Neural cell (in vitro differentiated cells): ENCODE data around the gene SELENOO. TPM values are rescaled to one million over a fixed set of nuclear protein-coding genes. Genes with fewer than 3 reads are reported as not detected.

Experiments used
- H2AFZ ChIP-seq: fragments of 200-600, 300-800 bp; sonication (generic), shearing (Covaris generic); 2 replicates; pipeline ENCODE4 v1.6.0; 2014; ENCODE audit warnings: low read depth, mild to moderate bottlenecking, antibody characterized with exemption, low read length, moderate library complexity
- H3F3A ChIP-seq: fragments of 200-600 bp; shearing (Covaris generic); 2 replicates; pipeline ENCODE4 v1.6.1; 2016; ENCODE audit warnings: mild to moderate bottlenecking, moderate library complexity, mixed read lengths, antibody characterized with exemption, low read length; ENCODE audit not compliant: insufficient read depth, poor library complexity, severe bottlenecking
- H3K27ac ChIP-seq: fragments of 200-600, 300-800 bp; sonication (generic), shearing (Covaris generic); 2 replicates; pipeline ENCODE4 v1.5.1; 2014; ENCODE audit warnings: mild to moderate bottlenecking, low read length, moderate library complexity
- H3K27me3 ChIP-seq: fragments of 300-800, 200-600 bp; sonication (generic), shearing (Covaris generic); 2 replicates; pipeline ENCODE4 v1.6.0; 2014; ENCODE audit warnings: mild to moderate bottlenecking, low read depth, low read length, moderate library complexity; ENCODE audit not compliant: insufficient read depth
- H3K36me3 ChIP-seq: fragments of 300-800, 200-600 bp; sonication (generic), shearing (Covaris generic); 2 replicates; pipeline ENCODE4 v1.5.1; 2014; ENCODE audit warnings: mild to moderate bottlenecking, antibody characterized with exemption, low read length, moderate library complexity; ENCODE audit not compliant: insufficient read depth
- H3K4me2 ChIP-seq: fragments of 300-800, 200-600 bp; sonication (generic), shearing (Covaris generic); 2 replicates; pipeline ENCODE4 v1.6.0; 2014; ENCODE audit warnings: mild to moderate bottlenecking, low read length
- H3K4me3 ChIP-seq: fragments of 300-800, 200-600 bp; sonication (generic), shearing (Covaris generic); 2 replicates; pipeline ENCODE4 v1.5.1; 2014; ENCODE audit warnings: mild to moderate bottlenecking, low read length, moderate library complexity
- H3K79me2 ChIP-seq: fragments of 200-600 bp; shearing (Covaris generic); replicated peaks from 2 replicates; pipeline ENCODE4 v1.6.0; 2014; ENCODE audit warnings: mild to moderate bottlenecking, low read length, moderate library complexity; ENCODE audit not compliant: insufficient read depth
- H3K9ac ChIP-seq: fragments of 300-800, 200-600 bp; sonication (generic), shearing (Covaris generic); 2 replicates; pipeline ENCODE4 v1.6.1; 2016; ENCODE audit warnings: mild to moderate bottlenecking, low read length, mixed read lengths
- H3K9me2 ChIP-seq: fragments of 200-600 bp; shearing (Covaris generic); 2 replicates; pipeline ENCODE4 v1.6.1; 2016; ENCODE audit warnings: mild to moderate bottlenecking, low read length, mixed read lengths; ENCODE audit not compliant: insufficient read depth
- H3K9me3 ChIP-seq: fragments of 200-600, 300-800 bp; sonication (generic), shearing (Covaris generic); 2 replicates; pipeline ENCODE4 v1.6.1; 2016; ENCODE audit warnings: mild to moderate bottlenecking, mixed run types, low read length, moderate library complexity, mixed read lengths
- H4K20me1 ChIP-seq: fragments of 200-600 bp; shearing (Covaris generic); 2 replicates; pipeline ENCODE4 v1.6.1; 2016; ENCODE audit warnings: mild to moderate bottlenecking, mixed run types; ENCODE audit not compliant: insufficient read depth
- CTCF ChIP-seq: fragments of 450-650 bp; IDR thresholded peaks from 2 replicates; pipeline ENCODE4 v1.5.1; 2014; ENCODE audit warnings: antibody characterized with exemption, mild to moderate bottlenecking, moderate library complexity; ENCODE audit not compliant: poor library complexity, severe bottlenecking
- EP300 ChIP-seq: fragments of 450-650 bp; conservative IDR thresholded peaks from 2 replicates; pipeline ENCODE4 v1.6.1; 2014; ENCODE audit warnings: antibody characterized with exemption, mild to moderate bottlenecking, moderate library complexity; ENCODE audit not compliant: poor library complexity, severe bottlenecking
- EZH2 ChIP-seq: fragments of 200-600, 300-800 bp; shearing (Covaris generic), sonication (generic); IDR thresholded peaks from 2 replicates; pipeline ENCODE4 v1.6.1; 2014; ENCODE audit warnings: antibody characterized with exemption, low read length, borderline replicate concordance, mild to moderate bottlenecking; ENCODE audit not compliant: insufficient read depth, poor library complexity, severe bottlenecking
- MXI1 ChIP-seq: fragments of 450-650 bp; conservative IDR thresholded peaks from 2 replicates; pipeline ENCODE4 v1.6.1; 2014; ENCODE audit warnings: antibody characterized with exemption, mild to moderate bottlenecking; ENCODE audit not compliant: poor library complexity, severe bottlenecking
- POLR2AphosphoS5 ChIP-seq: IDR thresholded peaks from 2 replicates; pipeline ENCODE4 v1.6.1; 2012
- RAD21 ChIP-seq: fragments of 450-650 bp; conservative IDR thresholded peaks from 2 replicates; pipeline ENCODE4 v1.6.1; 2014; ENCODE audit warnings: antibody characterized with exemption, mild to moderate bottlenecking, moderate library complexity
- REST ChIP-seq: IDR thresholded peaks from 2 replicates; pipeline ENCODE4 v1.6.1; 2012; ENCODE audit warnings: borderline replicate concordance
- SMC3 ChIP-seq: fragments of 450-650 bp; conservative IDR thresholded peaks from 2 replicates; pipeline ENCODE4 v1.6.1; 2014; ENCODE audit warnings: antibody characterized with exemption, mild to moderate bottlenecking, moderate library complexity; ENCODE audit not compliant: poor library complexity
- TAF1 ChIP-seq: IDR thresholded peaks from 2 replicates; pipeline ENCODE4 v1.6.1; 2012; ENCODE audit warnings: low read depth
- polyA minus RNA-seq: library from RNA; depleted of rRNA, polyadenylated mRNA; stranded (reverse); fragments of >200 nt; gene quantifications from 2 replicates; pipeline ENCODE4 v1.2.3, GENCODE V29; 2014
- polyA plus RNA-seq: library from polyadenylated mRNA; depleted of rRNA; stranded (reverse); fragments of >200 nt; gene quantifications from 2 replicates; pipeline ENCODE4 v1.2.3, GENCODE V29; 2014

The SELENOO gene
- 42.0 and 54.2 TPM in 2 replicates for polyA plus RNA-seq
- polyA minus RNA-seq, result 8.5 and 9.7 TPM in 2 replicates

- no peaks in the 10 kb centered on the region for H3K9me2 ChIP-seq
- peak within 1 kb of the TSS; percentile 81 for H3K9ac ChIP-seq
- peak within 1 kb of the TSS; percentile 86 for H3K4me3 ChIP-seq
- no peak within 1 kb of the TSS for H2AFZ ChIP-seq
- H3K27me3 ChIP-seq, result no peaks in the 10 kb centered on the region
- TF ChIP-seq TAF1, result no peak
- peak; percentile 18 for TF ChIP-seq RAD21
- peak; percentile 91 for TF ChIP-seq POLR2AphosphoS5
- TF ChIP-seq REST, result no peak
- TF ChIP-seq MXI1, result no peak
- TF ChIP-seq EZH2, result no peak
- TF ChIP-seq SMC3, result no peak
- no peak for TF ChIP-seq EP300
- no peak for TF ChIP-seq CTCF
- H3F3A ChIP-seq, result no peaks in the 10 kb centered on the region
- H3K79me2 ChIP-seq, result peaks cover 20% of the 10 kb centered on the region
- H3K36me3 ChIP-seq, result peaks cover 11% of the 10 kb centered on the region
- peaks cover 3% of the 10 kb centered on the region for H4K20me1 ChIP-seq
- no peaks in the 10 kb centered on the region for H3K9me3 ChIP-seq
- H3K4me2 ChIP-seq, result peak within 1 kb of the TSS; percentile 94
- H3K27ac ChIP-seq, result peak within 1 kb of the TSS; percentile 42
These were observed at the start of gene SELENOO for GRCh38 chr22:50200461-50201190. TSS of gene SELENOO (plus strand) at chr22:50201011. CDS start at chr22:50201037, 26 bp downstream.

- TF ChIP-seq REST, result no peak
- no peak for TF ChIP-seq RAD21
- TF ChIP-seq MXI1, result no peak
- no peak for TF ChIP-seq TAF1
- TF ChIP-seq EZH2, result no peak
- TF ChIP-seq SMC3, result no peak
- TF ChIP-seq EP300, result no peak
- TF ChIP-seq CTCF, result no peak
- no peak for TF ChIP-seq POLR2AphosphoS5
- H3K9me3 ChIP-seq, result no peaks in the 10 kb centered on the region
- no peaks in the 10 kb centered on the region for H3F3A ChIP-seq
- H3K4me2 ChIP-seq, result no peak overlapping the region
- no peaks in the 10 kb centered on the region for H4K20me1 ChIP-seq
- no peaks in the 10 kb centered on the region for H3K27me3 ChIP-seq
- no peak overlapping the region for H3K27ac ChIP-seq
- H2AFZ ChIP-seq, result no peak overlapping the region
- no peak overlapping the region for H3K4me3 ChIP-seq
- no peak overlapping the region for H3K9ac ChIP-seq
- H3K36me3 ChIP-seq, result no peaks in the 10 kb centered on the region
- H3K9me2 ChIP-seq, result no peaks in the 10 kb centered on the region
- H3K79me2 ChIP-seq, result no peaks in the 10 kb centered on the region
These were observed 49.0 kb upstream of the SELENOO start for GRCh38 chr22:50151571-50152537.
